H7 (cell line): ENCODE measurements around the gene EXT2. TPM values are rescaled to one million over a fixed set of nuclear protein-coding genes. Genes with fewer than 3 reads are reported as not detected.

Experiments
- DNase-seq: peaks from one replicate; pipeline ENCODE4 v3.0.0; 2012
- H3K27me3 ChIP-seq: 2 replicates; pipeline ENCODE4 v1.6.0; 2011; ENCODE audit warnings: mild to moderate bottlenecking, low read length; ENCODE audit not compliant: control insufficient read depth, insufficient read depth
- H3K36me3 ChIP-seq: replicated peaks from 2 replicates; pipeline ENCODE4 v1.5.1; 2011; ENCODE audit warnings: low read length; ENCODE audit not compliant: control insufficient read depth, insufficient read depth
- H3K4me3 ChIP-seq: 2 replicates; pipeline ENCODE4 v1.5.1; 2011; ENCODE audit warnings: low read depth, mild to moderate bottlenecking, control low read depth, low read length, moderate library complexity; ENCODE audit not compliant: insufficient read depth
- total RNA-seq: library from RNA; depleted of rRNA; stranded (reverse); fragments of >200 nt; shearing (Covaris generic); gene quantifications from 2 replicates; pipeline ENCODE4 v1.2.3, GENCODE V29; 2014; rRNA removed

Gene EXT2
- total RNA-seq, 1 experiment from 2014 or later, result 52.4 TPM

- DNase-seq, result no peak
- no peaks in the 10 kb centered on the region for H3K27me3 ChIP-seq
- no peak overlapping the region for H3K4me3 ChIP-seq
- H3K36me3 ChIP-seq, result no peaks in the 10 kb centered on the region
Observed at GRCh38 chr11:44285756-44286155, 190.3 kb downstream of the EXT2 start.

DNA sequence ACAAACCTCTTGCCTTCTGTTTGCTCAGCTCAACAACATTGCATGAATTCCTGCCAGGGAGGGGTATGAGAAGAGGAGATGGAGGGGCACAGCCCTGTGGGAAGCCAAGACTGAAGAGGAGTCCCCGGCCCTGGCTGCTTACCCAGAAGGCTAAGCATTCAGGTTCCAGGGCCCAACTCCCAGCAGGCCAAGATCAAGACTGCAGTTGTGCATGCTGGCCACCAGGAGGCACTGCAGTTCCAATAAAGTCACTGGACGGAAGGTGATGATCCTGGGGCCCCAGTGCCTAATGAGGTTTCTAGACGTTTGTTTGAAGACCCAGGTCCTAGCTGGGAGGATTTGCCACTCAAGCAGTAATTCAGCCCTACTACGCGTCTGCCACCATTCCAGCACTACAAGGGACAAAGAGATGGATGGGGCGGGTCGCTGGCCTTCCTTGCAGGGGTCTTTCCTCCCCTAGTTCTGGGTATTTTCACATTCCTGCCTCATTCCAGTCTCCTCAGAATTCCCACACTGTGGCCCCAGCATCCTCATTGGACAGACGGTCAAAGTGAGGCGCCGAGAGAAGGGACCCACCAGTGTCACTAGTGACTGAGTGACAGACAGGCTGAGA is 190.9 kb downstream of the EXT2 start:
- peak; percentile 94 for DNase-seq
- H3K27me3 ChIP-seq, result no peaks in the 10 kb centered on the region

DNA sequence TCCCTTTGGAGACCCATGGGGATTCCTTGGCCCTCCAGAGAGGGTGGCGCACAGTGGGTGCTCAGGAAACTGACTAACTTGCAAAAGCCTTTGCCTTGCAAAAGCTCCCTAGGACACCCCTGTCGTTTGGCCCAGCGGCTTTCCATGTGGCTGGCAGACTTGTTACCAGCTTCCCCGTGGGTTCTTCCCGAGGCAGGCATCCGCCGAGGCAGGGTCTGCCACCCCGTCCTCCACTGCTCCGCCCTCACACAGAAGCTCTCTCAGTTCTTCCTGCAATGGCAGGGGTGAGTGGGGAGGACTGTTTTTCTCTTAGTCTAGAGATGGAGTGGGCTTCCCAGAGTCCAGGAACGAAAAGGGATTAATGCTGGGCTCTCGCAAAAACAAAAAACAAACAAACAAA is 191.4 kb downstream of the EXT2 start:
- Histone ChIP-seq H3K36me3 (no peaks in the 10 kb centered on the region), H3K27me3 (no peaks in the 10 kb centered on the region), H3K4me3 (no peak overlapping the region)
- DNase-seq, result no peak

More for the DNA sequence above, 190.9 kb downstream of the EXT2 start:
- Histone ChIP-seq H3K4me3 (no peak overlapping the region), H3K36me3 (no peaks in the 10 kb centered on the region)

DNA sequence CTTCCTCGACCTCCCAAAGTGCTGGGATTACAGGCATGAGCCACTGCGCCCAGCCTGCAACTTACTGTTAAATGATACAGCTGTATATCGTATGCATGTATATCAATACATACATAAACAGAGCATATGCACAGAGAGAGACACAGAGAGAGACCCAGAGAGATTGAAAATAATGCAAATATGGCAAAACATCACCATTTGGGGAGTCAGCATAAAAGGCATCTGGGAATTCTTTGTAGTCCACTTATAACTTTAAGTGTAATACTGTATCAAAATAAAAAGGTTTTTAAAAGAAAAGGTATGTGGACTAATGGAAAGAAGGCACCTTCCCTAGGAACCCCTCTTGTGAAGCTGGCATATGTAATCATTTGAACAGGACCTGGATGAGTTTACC is 192.7 kb downstream of the EXT2 start:
- no peak overlapping the region for H3K4me3 ChIP-seq

DNA sequence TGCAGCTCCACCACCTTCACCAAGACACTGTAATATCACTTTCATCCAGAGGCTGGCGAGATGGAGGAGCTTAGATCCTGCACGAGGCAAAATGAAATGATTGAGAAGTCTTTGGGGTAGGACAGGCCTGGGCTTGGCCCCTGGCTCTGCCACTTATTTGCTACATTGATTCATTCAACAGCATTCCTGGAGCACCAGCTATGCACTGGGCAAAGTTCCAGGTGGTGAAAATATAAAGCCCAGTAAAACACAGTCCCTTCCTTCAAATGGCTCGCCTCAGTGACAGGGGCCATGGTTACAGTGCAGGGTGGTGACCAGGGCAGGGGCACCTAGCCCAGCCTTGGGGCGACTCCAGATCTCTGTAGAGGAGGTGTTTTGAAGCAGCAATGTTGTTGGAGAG is 194.7 kb downstream of the EXT2 start:
- no peak for DNase-seq

More for the DNA sequence above, 192.7 kb downstream of the EXT2 start:
- H3K36me3 ChIP-seq, result no peaks in the 10 kb centered on the region
- no peak for DNase-seq
- H3K27me3 ChIP-seq, result no peaks in the 10 kb centered on the region

More for the DNA sequence above, 194.7 kb downstream of the EXT2 start:
- Histone ChIP-seq H3K36me3 (no peaks in the 10 kb centered on the region), H3K4me3 (no peak overlapping the region), H3K27me3 (no peaks in the 10 kb centered on the region; the same call in 1 of the 2 replicates)

Other genes with a start within 250 kb of the EXT2 start
- 15.7 and 16.3 TPM in 2 replicates for gene ALKBH3, start 214.8 kb upstream of the EXT2 start, total RNA-seq
- gene C11orf96, start 153.0 kb upstream of the EXT2 start, total RNA-seq, result 2.9 and 4.1 TPM in 2 replicates
- not detected in 2 replicates for gene ACCSL, start 47.7 kb upstream of the EXT2 start, total RNA-seq
- 13.9 and 17.3 TPM in 2 replicates for gene ACCS, start 29.4 kb upstream of the EXT2 start, total RNA-seq
- gene ALX4, start 214.5 kb downstream of the EXT2 start, total RNA-seq, result not detected in 2 replicates